Upper lobe of left lung (tissue), 6 donors: ENCODE data around the gene DRAM2. TPM values are rescaled to one million over a fixed set of nuclear protein-coding genes. Genes with fewer than 3 reads are reported as not detected.
A peak's percentile ranks its signal among the peaks of the same experiment; 100 is the strongest.

ENCODE experiments used
- ATAC-seq, 2 donors: fragments of 200-7000 bp; cut with Tn5 transposase; one replicate each; pipeline ENCODE4 v1.9.1; 2022; ENCODE audit warnings: mild to moderate bottlenecking in 2 of 2, moderate library complexity in 2 of 2; ENCODE audit not compliant: low FRiP score in 2 of 2
- DNase-seq, 2 donors: peaks; one replicate each; pipeline ENCODE4 v3.0.0-alpha.2; 2019 to 2020
- H3K27ac ChIP-seq, 4 donors: fragments of 200-600 bp; sonication (generic); one replicate each; pipeline ENCODE4 v1.5.1; 2016 to 2019
- H3K27me3 ChIP-seq, 4 donors: fragments of 200-600 bp; sonication (generic); one replicate each; pipeline ENCODE4 v1.5.1; 2017 to 2019
- H3K36me3 ChIP-seq, 4 donors: fragments of 200-600 bp; sonication (generic); one replicate each; pipeline ENCODE4 v1.5.1; 2016 to 2019
- H3K4me1 ChIP-seq, 4 donors: fragments of 200-600 bp; sonication (generic); one replicate each; pipeline ENCODE4 v1.5.1; 2018 to 2019
- H3K4me3 ChIP-seq, 4 donors: fragments of 200-600 bp; sonication (generic); one replicate each; pipeline ENCODE4 v1.5.1; 2017 to 2019; ENCODE audit warnings: mild to moderate bottlenecking in 2 of 4, moderate library complexity in 1 of 4
- H3K9me3 ChIP-seq, 4 donors: fragments of 200-600 bp; sonication (generic); one replicate each; pipeline ENCODE4 v1.5.1; 2018 to 2019
- EP300 ChIP-seq, 4 donors: sonication (generic); formaldehyde crosslinking; IDR thresholded peaks; one replicate each; pipeline ENCODE4 v1.5.1; 2017; ENCODE audit warnings: antibody characterized with exemption in 4 of 4, control low read depth in 2 of 4
- POLR2A ChIP-seq, 4 donors: fragments of 450-650 bp; IDR thresholded peaks; one replicate each; pipeline ENCODE4 v1.5.1; 2016 to 2017; ENCODE audit warnings: antibody characterized with exemption in 4 of 4, mild to moderate bottlenecking in 2 of 4
- POLR2AphosphoS5 ChIP-seq, 2 donors: sonication (generic); formaldehyde crosslinking; IDR thresholded peaks; one replicate each; pipeline ENCODE4 v1.5.1; 2017; ENCODE audit warnings: antibody characterized with exemption in 2 of 2
- WGBS, 2 donors: methylation state at CpG; one replicate each; pipeline ENCODE4 v1.1.5; 2017 to 2018; 5-methylcytosine and 5-hydroxymethylcytosine counted together
- total RNA-seq, 6 donors: library from RNA; depleted of rRNA in 4 of 6; stranded (reverse); fragments of >200 nt in 4 of 6; gene quantifications; one replicate each; pipeline versions ENCODE4 v1.1.0 to v1.2.1, GENCODE V29; 2016 to 2021
- TF ChIP-seq, protein P1 (sequence below), 6 experiments: fragments of 450-650 bp in 4 of 6; fragments of 200-600 bp in 2 of 6; sonication (generic) in 2 of 6; IDR thresholded peaks; one replicate each; pipeline ENCODE4 v1.5.1; 2016 to 2019; ENCODE audit warnings: antibody characterized with exemption in 6 of 6
- donor health status: DM: no; HTN: no; CAD: no; lungs with moderate emphysema.
- donor health status: DM: no; HTN: yes; CAD: no; lungs with severe emphysema.

DRAM2 gene
- total RNA-seq, result 10 to 100 TPM; 16.1 to 56.9 (median 40.3) TPM

DNA sequence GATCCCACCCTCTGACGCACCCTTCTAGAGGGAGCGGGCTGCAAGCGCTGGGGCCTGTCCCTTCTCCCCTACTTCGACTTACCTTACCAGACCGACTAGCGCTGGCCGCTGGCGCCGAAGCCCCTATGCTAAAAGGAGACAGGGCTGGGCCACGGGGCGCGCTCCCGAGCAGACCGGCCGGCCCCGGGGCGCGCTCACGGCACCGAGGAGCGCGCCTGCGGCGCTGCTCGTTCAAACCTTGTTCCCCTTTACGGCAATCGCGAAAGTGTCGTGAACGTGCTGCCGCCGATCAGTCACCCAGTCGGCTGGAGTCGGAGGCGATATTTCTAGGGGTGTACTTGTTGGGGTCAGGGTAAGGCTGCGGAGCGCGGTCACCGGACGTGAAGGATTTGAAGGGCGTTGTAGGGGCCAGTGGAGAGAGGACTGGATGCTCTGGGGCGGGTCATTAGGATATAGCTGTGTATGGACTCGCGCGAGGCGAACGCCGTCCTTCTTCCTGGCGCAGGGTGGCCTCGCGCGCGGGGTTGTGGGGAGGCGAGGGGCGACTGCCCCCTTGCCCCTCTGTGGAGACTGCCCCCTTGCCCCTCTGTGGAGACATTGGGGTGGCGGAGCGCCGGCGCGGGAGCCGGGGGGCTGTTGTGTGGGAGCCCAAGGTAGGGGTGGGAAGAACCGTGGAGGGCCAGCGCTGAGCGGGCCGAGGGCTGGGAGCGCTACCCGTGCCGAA is at the start of gene DRAM2, which contains the start of gene CEPT1:
Gene DRAM2 (minus strand): TSS at position 138 of the 724 bp plus-strand sequence. CDS start 8,539 bp downstream, outside the sequence.
Gene CEPT1 (plus strand): TSS at position 268 of the 724 bp plus-strand sequence. CDS start 7,492 bp downstream, outside the sequence.
- peak; percentile 97 to 99 for DNase-seq
- ATAC-seq, result peak; percentile 97 to 99

DNA sequence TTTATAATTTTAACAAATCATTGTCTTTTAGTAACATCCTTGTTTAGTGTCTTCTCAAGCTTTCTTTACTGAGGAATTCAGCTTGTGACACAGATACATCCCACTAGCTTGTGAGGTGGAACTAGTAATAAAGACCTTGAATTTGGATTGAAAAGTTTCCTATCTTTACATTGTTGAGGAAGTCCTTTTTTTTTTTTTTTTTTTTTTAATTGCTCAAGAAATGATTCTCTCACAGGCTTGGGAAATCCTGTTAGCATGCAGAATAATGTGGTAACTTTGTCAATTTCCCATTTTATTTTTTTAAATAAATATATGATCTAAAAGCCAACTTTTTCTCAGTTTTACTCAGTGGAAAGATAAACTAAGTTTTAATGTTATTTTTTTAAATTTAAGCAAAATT is 44.8 kb upstream of the DRAM2 start:
- Histone ChIP-seq H3K4me3 (no peak overlapping the region), H3K27ac (peak overlapping the region in 1 of 4 donors; percentile 37), H3K4me1 (peaks cover 0 to 5% (median 0%) of the 10 kb centered on the region in 4 donors), H3K36me3 (peaks cover 19 to 80% (median 47%) of the 10 kb centered on the region in 4 donors), H3K9me3 (no peaks in the 10 kb centered on the region), H3K27me3 (no peaks in the 10 kb centered on the region)
- DNase-seq (no peak), ATAC-seq (no peak)
- TF ChIP-seq, protein P1, sequence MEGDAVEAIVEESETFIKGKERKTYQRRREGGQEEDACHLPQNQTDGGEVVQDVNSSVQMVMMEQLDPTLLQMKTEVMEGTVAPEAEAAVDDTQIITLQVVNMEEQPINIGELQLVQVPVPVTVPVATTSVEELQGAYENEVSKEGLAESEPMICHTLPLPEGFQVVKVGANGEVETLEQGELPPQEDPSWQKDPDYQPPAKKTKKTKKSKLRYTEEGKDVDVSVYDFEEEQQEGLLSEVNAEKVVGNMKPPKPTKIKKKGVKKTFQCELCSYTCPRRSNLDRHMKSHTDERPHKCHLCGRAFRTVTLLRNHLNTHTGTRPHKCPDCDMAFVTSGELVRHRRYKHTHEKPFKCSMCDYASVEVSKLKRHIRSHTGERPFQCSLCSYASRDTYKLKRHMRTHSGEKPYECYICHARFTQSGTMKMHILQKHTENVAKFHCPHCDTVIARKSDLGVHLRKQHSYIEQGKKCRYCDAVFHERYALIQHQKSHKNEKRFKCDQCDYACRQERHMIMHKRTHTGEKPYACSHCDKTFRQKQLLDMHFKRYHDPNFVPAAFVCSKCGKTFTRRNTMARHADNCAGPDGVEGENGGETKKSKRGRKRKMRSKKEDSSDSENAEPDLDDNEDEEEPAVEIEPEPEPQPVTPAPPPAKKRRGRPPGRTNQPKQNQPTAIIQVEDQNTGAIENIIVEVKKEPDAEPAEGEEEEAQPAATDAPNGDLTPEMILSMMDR (IDR thresholded peaks at IDR 0.05), result no peak
- TF ChIP-seq POLR2AphosphoS5 (IDR thresholded peaks at IDR 0.05), result no peak
- TF ChIP-seq POLR2A (IDR thresholded peaks at IDR 0.05), result no peak
- TF ChIP-seq EP300 (IDR thresholded peaks at IDR 0.05), result no peak

More for the DNA sequence above, at the start of gene DRAM2, which contains the start of gene CEPT1:
- Histone ChIP-seq H3K36me3 (peaks cover 0 to 16% (median 4%) of the 10 kb centered on the region in 4 donors), H3K9me3 (no peaks in the 10 kb centered on the region), H3K27ac (peak within 1 kb of the TSS; percentile 94 to 97 (median 95)), H3K4me3 (peak within 1 kb of the TSS; percentile 76 to 95 (median 90)), H3K27me3 (no peaks in the 10 kb centered on the region), H3K4me1 (peaks cover 17 to 46% (median 30%) of the 10 kb centered on the region in 4 donors)
- TF ChIP-seq EP300 (IDR thresholded peaks at IDR 0.05), result no peak
- peak; percentile 79 to 87 for TF ChIP-seq POLR2AphosphoS5 (IDR thresholded peaks at IDR 0.05)
- peak in 3 of 4 donors; percentile 14 to 88 (median 55) for TF ChIP-seq POLR2A (IDR thresholded peaks at IDR 0.05)
- TF ChIP-seq, protein P1 (IDR thresholded peaks at IDR 0.05), result peak in 2 of 6 experiments; percentile 11 to 14
- WGBS, 2 donors, result 0 to 1% methylated on average over 15 to 52 of the region's 68 CpGs

DNA sequence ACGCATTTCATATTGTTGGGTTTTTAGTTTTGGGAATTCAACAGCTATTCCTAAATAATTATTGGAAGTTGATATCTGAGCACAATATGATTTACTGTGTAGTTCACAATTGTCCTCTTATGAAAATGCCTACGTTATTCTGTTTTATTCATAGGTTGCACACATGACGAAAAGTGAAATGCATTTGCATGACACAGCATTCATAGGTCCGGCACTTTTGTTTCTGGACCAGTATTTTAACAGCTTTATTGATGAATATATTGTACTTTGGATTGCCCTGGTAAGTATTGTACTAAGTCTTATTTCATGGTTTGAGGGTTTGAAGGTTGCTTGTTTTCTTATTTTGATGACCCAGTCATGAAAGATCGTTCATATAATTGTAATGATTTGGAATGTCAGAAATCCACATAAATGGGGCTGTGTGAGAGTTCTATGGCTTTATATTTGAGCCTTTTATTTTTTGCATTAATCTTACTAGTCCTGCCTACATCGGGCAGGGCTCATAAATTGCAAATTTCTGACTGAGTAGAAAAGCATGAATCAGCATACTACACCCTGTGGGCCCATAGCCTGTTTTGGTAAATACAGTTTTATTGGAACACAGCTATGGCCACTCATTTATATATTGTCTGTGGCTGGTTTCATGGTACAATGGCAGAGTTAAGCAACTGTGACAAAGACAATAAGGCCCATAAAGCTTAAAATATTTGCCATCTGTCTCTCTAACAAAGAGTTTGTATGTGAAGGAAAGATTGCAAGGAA is 43.6 kb upstream of the DRAM2 start:
- TF ChIP-seq POLR2A (IDR thresholded peaks at IDR 0.05) (no peak), EP300 (IDR thresholded peaks at IDR 0.05) (no peak), POLR2AphosphoS5 (IDR thresholded peaks at IDR 0.05) (no peak)
- TF ChIP-seq, protein P1 (IDR thresholded peaks at IDR 0.05), result no peak
- DNase-seq, result no peak
- no peak overlapping the region for H3K4me3 ChIP-seq
- peaks cover 0 to 5% (median 0%) of the 10 kb centered on the region in 4 donors for H3K4me1 ChIP-seq
- no peaks in the 10 kb centered on the region for H3K9me3 ChIP-seq
- H3K36me3 ChIP-seq, result peaks cover 19 to 76% (median 41%) of the 10 kb centered on the region in 4 donors
- WGBS, 2 donors, result 91 to 93% methylated on average over 6 of the region's 6 CpGs
- no peaks in the 10 kb centered on the region for H3K27me3 ChIP-seq
- no peak for ATAC-seq
- H3K27ac ChIP-seq, result no peak overlapping the region

DNA sequence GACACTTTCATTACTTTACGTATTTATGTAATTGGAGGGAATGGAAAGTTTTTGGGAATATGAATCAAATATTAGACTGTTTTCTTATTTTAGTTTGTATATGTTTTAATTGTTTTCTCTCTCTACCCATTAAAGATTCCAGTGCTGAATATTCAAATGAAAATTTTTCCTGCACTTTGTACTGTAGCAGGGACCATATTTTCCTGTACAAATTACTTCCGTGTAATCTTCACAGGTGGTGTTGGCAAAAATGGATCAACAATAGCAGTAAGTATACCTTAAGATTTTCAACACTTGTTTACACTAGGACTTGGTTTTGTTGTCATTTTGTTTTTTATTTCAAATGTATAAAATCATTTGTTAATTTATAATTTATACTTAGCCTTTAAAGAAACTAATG is 42.2 kb upstream of the DRAM2 start:
- 95 to 97% methylated on average over 2 of the region's 2 CpGs for WGBS, 2 donors
- Histone ChIP-seq H3K27ac (no peak overlapping the region), H3K36me3 (peaks cover 6 to 74% (median 31%) of the 10 kb centered on the region in 4 donors), H3K9me3 (no peaks in the 10 kb centered on the region), H3K4me3 (no peak overlapping the region), H3K4me1 (peaks cover 0 to 5% (median 0%) of the 10 kb centered on the region in 4 donors), H3K27me3 (no peaks in the 10 kb centered on the region)
- DNase-seq, result no peak
- no peak for ATAC-seq
- TF ChIP-seq, protein P1 (IDR thresholded peaks at IDR 0.05), result no peak
- no peak for TF ChIP-seq POLR2AphosphoS5 (IDR thresholded peaks at IDR 0.05)
- no peak for TF ChIP-seq POLR2A (IDR thresholded peaks at IDR 0.05)
- no peak for TF ChIP-seq EP300 (IDR thresholded peaks at IDR 0.05)
